SK-N-SH (cell line): ENCODE data around the gene IGF2. TPM values are rescaled to one million over a fixed set of nuclear protein-coding genes. Genes with fewer than 3 reads are reported as not detected.

Experiments
- CTCF ChIA-PET: fragments of 300-600, 350-600 bp; formaldehyde crosslinking; extraction: SDS; loops from one replicate; lab custom pipeline; 2021; lab: Yijun Ruan, JAX
- POLR2A ChIA-PET: fragments of 350-600 bp; sonication (Branson Sonifier 250); formaldehyde crosslinking; extraction: SDS; loops from one replicate; lab custom pipeline; 2020; ENCODE audit warnings: antibody characterized with exemption, inconsistent platforms; lab: Yijun Ruan, JAX
- DNase-seq: peaks from one replicate; pipeline ENCODE4 v3.0.0; 2012
- H2AFZ ChIP-seq: fragments of 200-600 bp; sonication (generic); 2 replicates; pipeline ENCODE4 v1.8.1; 2016; ENCODE audit warnings: antibody characterized with exemption, mild to moderate bottlenecking, low read depth
- H3F3A ChIP-seq: fragments of 200-600 bp; sonication (generic); replicated peaks from 2 replicates; pipeline ENCODE3; 2016; ENCODE audit warnings: antibody characterized with exemption, mild to moderate bottlenecking; ENCODE audit not compliant: insufficient read depth
- H3K27ac ChIP-seq, 2 experiments: fragments of 200-500 bp in 1 of 2; fragments of 200-600 bp in 1 of 2; sonication (Bioruptor generic) in 1 of 2; sonication (generic), shearing (Covaris generic) in 1 of 2; 2 replicates each; pipeline versions ENCODE4 v1.5.1 to v1.6.1; 2014 to 2016; ENCODE audit warnings: low read depth in 2 of 2, inconsistent platforms in 1 of 2, low read length in 1 of 2, mild to moderate bottlenecking in 1 of 2, mixed read lengths in 1 of 2
- H3K27me3 ChIP-seq: fragments of 200-600 bp; sonication (generic), shearing (Covaris generic); 2 replicates; pipeline ENCODE4 v1.6.1; 2016; ENCODE audit warnings: mixed run types; ENCODE audit not compliant: insufficient read depth
- H3K36me3 ChIP-seq, 2 experiments: fragments of 200-500 bp in 1 of 2; fragments of 200-600 bp in 1 of 2; sonication (Bioruptor generic) in 1 of 2; sonication (generic) in 1 of 2; replicated peaks in 1 of 2; 2 replicates each; pipeline versions ENCODE3 to v1.5.1; 2014 to 2016; ENCODE audit warnings: low read length in 1 of 2, mild to moderate bottlenecking in 1 of 2; ENCODE audit not compliant: insufficient read depth in 2 of 2, control insufficient read depth in 1 of 2
- H3K4me1 ChIP-seq, 2 experiments: fragments of 200-500 bp in 1 of 2; fragments of 200-600 bp in 1 of 2; sonication (Bioruptor generic) in 1 of 2; sonication (generic), shearing (Covaris generic) in 1 of 2; 2 replicates each; pipeline versions ENCODE4 v1.5.1 to v1.6.1; 2014 to 2016; ENCODE audit warnings: low read depth in 1 of 2, low read length in 1 of 2, mixed run types in 1 of 2; ENCODE audit not compliant: insufficient read depth in 2 of 2, control insufficient read depth in 1 of 2
- H3K4me2 ChIP-seq: fragments of 200-600 bp; sonication (generic), shearing (Covaris generic); 2 replicates; pipeline ENCODE4 v1.6.1; 2017; ENCODE audit warnings: mixed run types
- H3K4me3 ChIP-seq, 2 experiments: fragments of 200-500 bp in 1 of 2; fragments of 200-600 bp in 1 of 2; sonication (Bioruptor generic) in 1 of 2; sonication (generic), shearing (Covaris generic) in 1 of 2; 2 replicates each; pipeline versions ENCODE4 v1.5.1 to v1.8.1; 2014 to 2016; ENCODE audit warnings: low read depth in 2 of 2, inconsistent platforms in 1 of 2, low read length in 1 of 2, mild to moderate bottlenecking in 1 of 2, mixed read lengths in 1 of 2, moderate library complexity in 1 of 2
- H3K79me2 ChIP-seq: fragments of 200-600 bp; sonication (generic); 2 replicates; pipeline ENCODE4 v1.8.1; 2017; ENCODE audit warnings: mild to moderate bottlenecking; ENCODE audit not compliant: insufficient read depth
- H3K9ac ChIP-seq: fragments of 200-600 bp; sonication (generic); 2 replicates; pipeline ENCODE4 v1.6.1; 2017; ENCODE audit warnings: mixed run types
- H3K9me2 ChIP-seq: fragments of 200-600 bp; sonication (generic); 2 replicates; pipeline ENCODE4 v1.6.1; 2017; ENCODE audit warnings: mixed run types
- H3K9me3 ChIP-seq: fragments of 200-600 bp; sonication (generic); 2 replicates; pipeline ENCODE4 v1.6.1; 2017; ENCODE audit warnings: mixed run types, mild to moderate bottlenecking, moderate library complexity
- H4K20me1 ChIP-seq: fragments of 200-600 bp; sonication (generic); 2 replicates; pipeline ENCODE4 v1.6.1; 2017; ENCODE audit warnings: mild to moderate bottlenecking, mixed run types; ENCODE audit not compliant: insufficient read depth
- EP300 ChIP-seq, 2 experiments: IDR thresholded peaks; 2 replicates each; pipeline versions ENCODE4 v1.4.0 to v1.6.1; 2012; ENCODE audit warnings: borderline replicate concordance in 1 of 2, low read depth in 1 of 2, low read length in 1 of 2
- FOXM1 ChIP-seq: IDR thresholded peaks from 2 replicates; pipeline ENCODE4 v1.4.0; 2012; ENCODE audit warnings: low read depth, mild to moderate bottlenecking
- GABPA ChIP-seq: IDR thresholded peaks from 2 replicates; pipeline ENCODE4 v1.4.0; 2012; ENCODE audit warnings: low read depth, mild to moderate bottlenecking
- JUND ChIP-seq: IDR thresholded peaks from 2 replicates; pipeline ENCODE4 v1.4.0; 2012
- NFIC ChIP-seq: IDR thresholded peaks from 2 replicates; pipeline ENCODE4 v1.4.0; 2012; ENCODE audit warnings: borderline replicate concordance
- POLR2AphosphoS5 ChIP-seq: IDR thresholded peaks from 2 replicates; pipeline ENCODE4 v1.6.1; 2012; ENCODE audit warnings: low read depth, low read length
- RAD21 ChIP-seq: IDR thresholded peaks from 2 replicates; pipeline ENCODE4 v1.6.1; 2012; ENCODE audit warnings: mild to moderate bottlenecking, low read length
- SMC3 ChIP-seq: IDR thresholded peaks from 2 replicates; pipeline ENCODE4 v1.6.1; 2012; ENCODE audit warnings: low read depth, low read length, improper control_type of control experiment
- TAF1 ChIP-seq: IDR thresholded peaks from 2 replicates; pipeline ENCODE4 v1.6.1; 2012; ENCODE audit warnings: low read depth, mild to moderate bottlenecking, low read length, moderate library complexity, borderline replicate concordance
- USF1 ChIP-seq: IDR thresholded peaks from 2 replicates; pipeline ENCODE4 v1.4.0; 2012; ENCODE audit warnings: low read depth, borderline replicate concordance
- YY1 ChIP-seq: IDR thresholded peaks from 2 replicates; pipeline ENCODE4 v1.4.0; 2012; ENCODE audit warnings: low read depth, mild to moderate bottlenecking
- ZBTB33 ChIP-seq: IDR thresholded peaks from 2 replicates; pipeline ENCODE4 v1.4.0; 2012; ENCODE audit warnings: low read depth, borderline replicate concordance
- WGBS: methylation state at CpG from one replicate; pipeline ENCODE4 v1.1.6; 2017; ENCODE audit warnings: low lambda C conversion rate; 5-methylcytosine and 5-hydroxymethylcytosine counted together
- polyA plus RNA-seq, 3 experiments: library from polyadenylated mRNA; depleted of rRNA; stranded (reverse); fragments of >200 nt; gene quantifications; 2 replicates each; pipeline ENCODE4 v1.2.3, GENCODE V29; 2012

IGF2 gene
- polyA plus RNA-seq, 1 of the 3 experiments (the other 2 are of a cell fraction): 0.05 TPM

GRCh38 chr11:2155511-2155910 is 16.3 kb upstream of the IGF2 start:
- no peak overlapping the region for H3K9ac ChIP-seq
- H3K9me3 ChIP-seq: no peaks in the 10 kb centered on the region
- H4K20me1 ChIP-seq: 0 out of 2 replicates have a peak, but pooled peaks cover 3% of the 10 kb centered on the region
- no peak for TF ChIP-seq FOXM1
- no peak for TF ChIP-seq TAF1
- TF ChIP-seq POLR2AphosphoS5: no peak
- TF ChIP-seq NFIC: no peak
- TF ChIP-seq JUND: no peak
- TF ChIP-seq, all 33 proteins: peak for 0
- H3K4me3 ChIP-seq: no peak overlapping the region
- H3K27me3 ChIP-seq: no peaks in the 10 kb centered on the region
- H3F3A ChIP-seq: no peaks in the 10 kb centered on the region
- no peak for DNase-seq
- H2AFZ ChIP-seq: no peak overlapping the region
- H3K9me2 ChIP-seq: no peaks in the 10 kb centered on the region
- H3K79me2 ChIP-seq: no peaks in the 10 kb centered on the region
- no peak overlapping the region for H3K27ac ChIP-seq
- ChIA-PET POLR2A (interaction anchor here (1.2 to 2.1 kb wide), 3 partner anchors 29 to 503 kb away, joined by 3 to 10 read pairs (median 4); no protein-coding TSS in a partner anchor), CTCF (interaction anchor here (0.6 to 25.3 kb wide), 38 partner anchors 8 to 609 kb away, joined by 3 to 1098 read pairs (median 5); partner anchors contain the start of genes H19, SYT8, TH and TNNI2)
- 87% methylated on average over 25 of the region's 29 CpGs for WGBS
- peaks cover 0 to 21% of the 10 kb centered on the region in 2 experiments; a peak in 1 of 4 replicates for H3K4me1 ChIP-seq
- no peak overlapping the region for H3K4me2 ChIP-seq
- H3K36me3 ChIP-seq: no peaks in the 10 kb centered on the region

- 75% methylated on average over 15 of the region's 17 CpGs for WGBS
These were observed 15.7 kb upstream of the IGF2 start for GRCh38 chr11:2154889-2155288.

More at GRCh38 chr11:2154889-2155288, 15.7 kb upstream of the IGF2 start:
- no peak for DNase-seq
- no peaks in the 10 kb centered on the region for H3K9me2 ChIP-seq
- H2AFZ ChIP-seq: no peak overlapping the region
- H3F3A ChIP-seq: no peaks in the 10 kb centered on the region
- no peak overlapping the region for H3K4me3 ChIP-seq
- H3K79me2 ChIP-seq: no peaks in the 10 kb centered on the region
- CTCF ChIA-PET: interaction anchor here (1.8 to 25.3 kb wide), 10 partner anchors 14 to 503 kb away, joined by 5 to 1098 read pairs (median 204); partner anchors contain the start of genes SYT8, TH and TNNI2
- H3K9me3 ChIP-seq: no peaks in the 10 kb centered on the region
- peaks cover 0 to 23% of the 10 kb centered on the region in 2 experiments; a peak in 1 of 4 replicates for H3K4me1 ChIP-seq
- no peak overlapping the region for H3K9ac ChIP-seq
- no peaks in the 10 kb centered on the region for H3K27me3 ChIP-seq
- TF ChIP-seq EP300 (IDR thresholded peaks at IDR 0.05; ENCODE audit: borderline replicate concordance in 1 of 2, low read depth in 1 of 2, low read length in 1 of 2): no peak
- TF ChIP-seq USF1: no peak
- no peak for TF ChIP-seq RAD21
- TF ChIP-seq GABPA: no peak
- no peak for TF ChIP-seq SMC3
- no peak for TF ChIP-seq YY1
- no peak for TF ChIP-seq ZBTB33
- H3K27ac ChIP-seq: no peak overlapping the region
- H3K36me3 ChIP-seq: no peaks in the 10 kb centered on the region
- POLR2A ChIA-PET: no interaction called here
- 0 out of 2 replicates have a peak, but pooled peaks cover 3% of the 10 kb centered on the region for H4K20me1 ChIP-seq
- H3K4me2 ChIP-seq: no peak overlapping the region
